ENCODE measurements around the gene CMKLR1.
A peak's percentile ranks its signal among the peaks of the same experiment; 100 is the strongest.

CMKLR1 gene

GRCh38 chr12:108335349-108336119, 3.6 kb downstream of the CMKLR1 start:
- DNase-seq (ENCODE audit: low read depth), result no peak

- DNase-seq (ENCODE audit: low read depth), result peak; percentile 11
Measured at GRCh38 chr12:108333898-108334699, 5.0 kb downstream of the CMKLR1 start.

- peak; percentile 11 for DNase-seq (ENCODE audit: low read depth)
Measured at GRCh38 chr12:108332791-108333382, 6.2 kb downstream of the CMKLR1 start.

GRCh38 chr12:108328420-108328819, 10.7 kb downstream of the CMKLR1 start:
- no peak for DNase-seq (ENCODE audit: low read depth)

- no peak for DNase-seq (ENCODE audit: low read depth)
Measured at GRCh38 chr12:108327621-108328344, 11.3 kb downstream of the CMKLR1 start.

GRCh38 chr12:108326254-108326750, 12.8 kb downstream of the CMKLR1 start:
- DNase-seq (ENCODE audit: low read depth), result no peak

GRCh38 chr12:108325549-108325948, 13.6 kb downstream of the CMKLR1 start:
- DNase-seq (ENCODE audit: low read depth), result no peak

- no peak for DNase-seq (ENCODE audit: low read depth)
Measured at GRCh38 chr12:108325018-108325358, 14.1 kb downstream of the CMKLR1 start.

- no peak for DNase-seq (ENCODE audit: low read depth)
Measured at GRCh38 chr12:108324351-108325017, 14.6 kb downstream of the CMKLR1 start.

GRCh38 chr12:108323581-108323980, 15.5 kb downstream of the CMKLR1 start:
- no peak for DNase-seq (ENCODE audit: low read depth)

- no peak for DNase-seq (ENCODE audit: low read depth)
Measured at GRCh38 chr12:108322998-108323397, 16.1 kb downstream of the CMKLR1 start.

- DNase-seq (ENCODE audit: low read depth), result no peak
Measured at GRCh38 chr12:108321688-108322087, 17.4 kb downstream of the CMKLR1 start.

- DNase-seq (ENCODE audit: low read depth), result no peak
Measured at GRCh38 chr12:108320507-108321293, 18.4 kb downstream of the CMKLR1 start.

GRCh38 chr12:108319277-108320234, 19.6 kb downstream of the CMKLR1 start:
- DNase-seq (ENCODE audit: low read depth), result no peak

GRCh38 chr12:108318472-108319275, 20.4 kb downstream of the CMKLR1 start:
- no peak for DNase-seq (ENCODE audit: low read depth)

- DNase-seq (ENCODE audit: low read depth), result no peak
Measured at GRCh38 chr12:108317308-108318234, 21.5 kb downstream of the CMKLR1 start.

All from GM04503 (cell line).